H9 (cell line): Measurements from ENCODE around the gene C20orf204. TPM values are rescaled to one million over a fixed set of nuclear protein-coding genes. Genes with fewer than 3 reads are reported as not detected.

Source experiments
- DNase-seq: peaks from one replicate; pipeline ENCODE4 v3.0.0-alpha.2; 2017
- H2AFZ ChIP-seq: one replicate; pipeline ENCODE4 v1.6.1; 2013; ENCODE audit warnings: mild to moderate bottlenecking, low read length, control low read depth, moderate library complexity
- H2AK5ac ChIP-seq: 2 replicates; pipeline ENCODE4 v1.6.1; 2013; ENCODE audit warnings: low read length, control low read depth, mixed read lengths; ENCODE audit not compliant: insufficient read length
- H2BK120ac ChIP-seq: one replicate; pipeline ENCODE4 v1.6.1; 2013; ENCODE audit warnings: low read depth, mild to moderate bottlenecking, low read length, control low read depth, inconsistent platforms; ENCODE audit not compliant: poor library complexity, severe bottlenecking
- H2BK12ac ChIP-seq: 2 replicates; pipeline ENCODE4 v1.6.1; 2013; ENCODE audit warnings: low read length, control low read depth, mixed read lengths, low read depth; ENCODE audit not compliant: insufficient read length
- H2BK15ac ChIP-seq: 2 replicates; pipeline ENCODE4 v1.6.1; 2013; ENCODE audit warnings: low read depth, low read length, control low read depth
- H2BK20ac ChIP-seq: one replicate; pipeline ENCODE4 v1.6.1; 2013; ENCODE audit warnings: low read depth, mild to moderate bottlenecking, low read length, control low read depth, inconsistent platforms; ENCODE audit not compliant: poor library complexity, severe bottlenecking
- H2BK5ac ChIP-seq: 2 replicates; pipeline ENCODE4 v1.6.1; 2013; ENCODE audit warnings: low read length, control low read depth, mixed read lengths; ENCODE audit not compliant: insufficient read length
- H3K14ac ChIP-seq: 2 replicates; pipeline ENCODE4 v1.6.1; 2013; ENCODE audit warnings: low read length, control low read depth; ENCODE audit not compliant: insufficient read depth
- H3K18ac ChIP-seq: 2 replicates; pipeline ENCODE4 v1.6.1; 2013; ENCODE audit warnings: low read depth, mild to moderate bottlenecking, mixed read lengths, low read length, control low read depth; ENCODE audit not compliant: insufficient read length
- H3K23ac ChIP-seq: 2 replicates; pipeline ENCODE4 v1.6.1; 2013; ENCODE audit warnings: low read length, control low read depth, mixed read lengths, low read depth; ENCODE audit not compliant: insufficient read length
- H3K23me2 ChIP-seq: 2 replicates; pipeline ENCODE4 v1.6.1; 2013; ENCODE audit warnings: low read depth, mild to moderate bottlenecking, mixed read lengths, low read length, control low read depth; ENCODE audit not compliant: insufficient read length, poor library complexity, severe bottlenecking
- H3K27ac ChIP-seq: 2 replicates; pipeline ENCODE4 v1.5.1; 2013; ENCODE audit warnings: low read length, control low read depth, mixed read lengths, low read depth; ENCODE audit not compliant: insufficient read length
- H3K27me3 ChIP-seq: 2 replicates; pipeline ENCODE4 v1.6.1; 2013; ENCODE audit warnings: low read length, control low read depth, inconsistent platforms; ENCODE audit not compliant: insufficient read depth
- H3K4ac ChIP-seq: 2 replicates; pipeline ENCODE4 v1.6.1; 2013; ENCODE audit warnings: low read depth, mild to moderate bottlenecking, control low read depth, inconsistent platforms, low read length, moderate library complexity
- H3K4me1 ChIP-seq: 2 replicates; pipeline ENCODE4 v1.6.1; 2013; ENCODE audit warnings: low read length, control low read depth, inconsistent platforms; ENCODE audit not compliant: insufficient read depth
- H3K4me2 ChIP-seq: 2 replicates; pipeline ENCODE4 v1.6.1; 2013; ENCODE audit warnings: low read length, control low read depth, mixed read lengths; ENCODE audit not compliant: insufficient read length, insufficient read depth
- H3K56ac ChIP-seq: 2 replicates; pipeline ENCODE4 v1.6.1; 2013; ENCODE audit warnings: low read depth, mild to moderate bottlenecking, mixed read lengths, low read length, control low read depth; ENCODE audit not compliant: insufficient read length
- H3K79me1 ChIP-seq: 2 replicates; pipeline ENCODE4 v1.6.1; 2013; ENCODE audit warnings: low read depth, mild to moderate bottlenecking, moderate library complexity, low read length, control low read depth, inconsistent platforms; ENCODE audit not compliant: insufficient read depth, poor library complexity, severe bottlenecking
- H3K79me2 ChIP-seq: 2 replicates; pipeline ENCODE4 v1.6.1; 2013; ENCODE audit warnings: low read length, control low read depth, inconsistent platforms; ENCODE audit not compliant: insufficient read depth
- H3K9ac ChIP-seq: 2 replicates; pipeline ENCODE4 v1.6.1; 2013; ENCODE audit warnings: low read length, control low read depth, mixed read lengths; ENCODE audit not compliant: insufficient read length; ENCODE audit errors: extremely low read depth
- H3K9me3 ChIP-seq: one replicate; pipeline ENCODE4 v1.6.1; 2013; ENCODE audit warnings: low read depth, low read length, inconsistent platforms; ENCODE audit not compliant: control insufficient read depth
- H3T11ph ChIP-seq: one replicate; pipeline ENCODE4 v1.6.1; 2013; ENCODE audit warnings: mild to moderate bottlenecking, low read length, control low read depth, inconsistent platforms
- H4K20me1 ChIP-seq: one replicate; pipeline ENCODE4 v1.6.1; 2013; ENCODE audit not compliant: control insufficient read depth, insufficient read length, insufficient read depth
- H4K5ac ChIP-seq: 2 replicates; pipeline ENCODE4 v1.6.1; 2013; ENCODE audit warnings: low read depth, mild to moderate bottlenecking, mixed read lengths, low read length, control low read depth; ENCODE audit not compliant: insufficient read length
- H4K8ac ChIP-seq: replicated peaks from 2 replicates; pipeline ENCODE4 v1.6.1; 2013; ENCODE audit warnings: low read length, control low read depth, mixed read lengths, low read depth; ENCODE audit not compliant: insufficient read length
- H4K91ac ChIP-seq: 2 replicates; pipeline ENCODE4 v1.6.1; 2013; ENCODE audit warnings: low read depth, mild to moderate bottlenecking, moderate library complexity, mixed read lengths, low read length, control low read depth; ENCODE audit not compliant: insufficient read length
- H3K27ac Mint-ChIP-seq, 3 experiments: 2 replicates in 2 of 3; 3 replicates in 1 of 3; pipeline ENCODE4 v1.8.0; 2020 to 2021; ENCODE audit warnings: mixed read lengths in 3 of 3, mild to moderate bottlenecking in 1 of 3, moderate library complexity in 1 of 3
- H3K27me3 Mint-ChIP-seq: 2 replicates; pipeline ENCODE4 v1.8.0; 2021; ENCODE audit warnings: low read depth, mild to moderate bottlenecking, moderate library complexity, mixed read lengths
- H3K36me3 Mint-ChIP-seq, 3 experiments: 2 replicates in 2 of 3; 3 replicates in 1 of 3; pipeline ENCODE4 v1.8.0; 2020 to 2021; ENCODE audit warnings: low read depth in 3 of 3, mixed read lengths in 3 of 3; ENCODE audit not compliant: insufficient read depth in 1 of 3
- H3K4me1 Mint-ChIP-seq, 2 experiments: 2 replicates each; pipeline ENCODE4 v1.8.0; 2020; ENCODE audit warnings: mixed read lengths in 2 of 2
- H3K4me3 Mint-ChIP-seq, 2 experiments: 2 replicates in 1 of 2; 3 replicates in 1 of 2; pipeline ENCODE4 v1.8.0; 2020 to 2021; ENCODE audit warnings: mild to moderate bottlenecking in 2 of 2, mixed read lengths in 2 of 2, moderate library complexity in 1 of 2
- H3K9me3 Mint-ChIP-seq, 2 experiments: 2 replicates in 1 of 2; 3 replicates in 1 of 2; pipeline ENCODE4 v1.8.0; 2020; ENCODE audit warnings: mild to moderate bottlenecking in 2 of 2, mixed read lengths in 2 of 2, moderate library complexity in 1 of 2
- WGBS: extraction: QIAGEN DNeasy Blood & Tissue Kit; methylation state at CpG from one replicate; pipeline ENCODE4 v1.1.7; 2013; ENCODE audit warnings: missing lambda C conversion rate, low lambda C conversion rate, mixed read lengths; ENCODE audit not compliant: insufficient read length; ENCODE audit errors: extremely low coverage; 5-methylcytosine and 5-hydroxymethylcytosine counted together
- long read RNA-seq: library from polyadenylated mRNA; unstranded; transcript quantifications from one replicate; pipeline ENCODE4 v2.0.0, GENCODE V29; 2020
- total RNA-seq: library from RNA; stranded (reverse); gene quantifications from 2 replicates; pipeline ENCODE4 v1.2.1, GENCODE V29; 2021
- TF ChIP-seq, protein P1 (sequence below): fragments of 200-600 bp; sonication (generic); conservative IDR thresholded peaks from 3 replicates; pipeline ENCODE4 v1.8.0; 2021; ENCODE audit warnings: antibody characterized with exemption, mild to moderate bottlenecking

C20orf204 gene, protein sequence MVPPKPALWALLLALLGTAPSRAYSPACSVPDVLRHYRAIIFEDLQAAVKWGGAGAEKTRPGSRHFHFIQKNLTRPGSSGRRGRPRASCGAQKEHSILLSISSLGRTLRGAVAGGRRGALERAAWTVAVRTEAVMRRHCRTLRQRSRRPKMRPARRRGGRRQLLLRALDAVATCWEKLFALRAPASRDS
- 1.3 and 2.2 TPM in 2 replicates for total RNA-seq
- long read RNA-seq, partial matches to known transcripts = 0 of 1 reads
- long read RNA-seq, other reads (novel, unspliced or antisense) = 1 of 1 reads

GRCh38 chr20:64035933-64036345 is at the start of gene C20orf204:
TSS of gene C20orf204 (plus strand) at chr20:64036182. CDS start at chr20:64036324, 142 bp downstream.
- Histone ChIP-seq H3K27ac (no peak within 1 kb of the TSS), H4K20me1 (no peaks in the 10 kb centered on the region), H3K23me2 (peaks cover 11% of the 10 kb centered on the region), H3K4ac (no peak within 1 kb of the TSS), H4K8ac (no peak within 1 kb of the TSS), H2AK5ac (no peak within 1 kb of the TSS), H3K79me1 (no peaks in the 10 kb centered on the region), H2BK5ac (no peak within 1 kb of the TSS), H3K14ac (no peak within 1 kb of the TSS), H3K56ac (no peak within 1 kb of the TSS), H3T11ph (no peak within 1 kb of the TSS), H2BK120ac (no peak within 1 kb of the TSS), H3K9ac (no peak within 1 kb of the TSS), H3K79me2 (no peaks in the 10 kb centered on the region), H4K91ac (no peak within 1 kb of the TSS), H3K9me3 (no peaks in the 10 kb centered on the region), H2BK12ac (no peak within 1 kb of the TSS), H4K5ac (no peak within 1 kb of the TSS), H3K4me1 (peaks cover 5% of the 10 kb centered on the region), H2BK15ac (no peak within 1 kb of the TSS), H2BK20ac (no peak within 1 kb of the TSS), H2AFZ (no peak within 1 kb of the TSS), H3K18ac (no peak within 1 kb of the TSS), H3K4me2 (no peak within 1 kb of the TSS), H3K23ac (no peak within 1 kb of the TSS), H3K27me3 (peaks cover 6% of the 10 kb centered on the region; the same call in 1 of the 2 replicates)
- peak within 1 kb of the TSS in 2 of 3 experiments; percentile 28 to 89; a peak in 1 of 7 replicates for H3K27ac Mint-ChIP-seq
- peak; percentile 51 for DNase-seq
- WGBS = no CpG with 5 or more reads among the region's 10 CpGs
- peaks cover 26% of the 10 kb centered on the region for H3K27me3 Mint-ChIP-seq
- peaks cover 3 to 34% (median 20%) of the 10 kb centered on the region in 3 experiments; a peak in 6 of 7 replicates for H3K36me3 Mint-ChIP-seq
- TF ChIP-seq, protein P1, sequence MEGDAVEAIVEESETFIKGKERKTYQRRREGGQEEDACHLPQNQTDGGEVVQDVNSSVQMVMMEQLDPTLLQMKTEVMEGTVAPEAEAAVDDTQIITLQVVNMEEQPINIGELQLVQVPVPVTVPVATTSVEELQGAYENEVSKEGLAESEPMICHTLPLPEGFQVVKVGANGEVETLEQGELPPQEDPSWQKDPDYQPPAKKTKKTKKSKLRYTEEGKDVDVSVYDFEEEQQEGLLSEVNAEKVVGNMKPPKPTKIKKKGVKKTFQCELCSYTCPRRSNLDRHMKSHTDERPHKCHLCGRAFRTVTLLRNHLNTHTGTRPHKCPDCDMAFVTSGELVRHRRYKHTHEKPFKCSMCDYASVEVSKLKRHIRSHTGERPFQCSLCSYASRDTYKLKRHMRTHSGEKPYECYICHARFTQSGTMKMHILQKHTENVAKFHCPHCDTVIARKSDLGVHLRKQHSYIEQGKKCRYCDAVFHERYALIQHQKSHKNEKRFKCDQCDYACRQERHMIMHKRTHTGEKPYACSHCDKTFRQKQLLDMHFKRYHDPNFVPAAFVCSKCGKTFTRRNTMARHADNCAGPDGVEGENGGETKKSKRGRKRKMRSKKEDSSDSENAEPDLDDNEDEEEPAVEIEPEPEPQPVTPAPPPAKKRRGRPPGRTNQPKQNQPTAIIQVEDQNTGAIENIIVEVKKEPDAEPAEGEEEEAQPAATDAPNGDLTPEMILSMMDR = no peak
- H3K9me3 Mint-ChIP-seq = peaks cover 0 to 2% of the 10 kb centered on the region in 2 experiments; a peak in 1 of 5 replicates
- peaks cover 25% of the 10 kb centered on the region in 2 experiments for H3K4me1 Mint-ChIP-seq
- peak within 1 kb of the TSS in 1 of 2 experiments; percentile 44; a peak in 2 of 5 replicates for H3K4me3 Mint-ChIP-seq
